H9 (cell line): ENCODE results near the gene CSF1R. TPM values are rescaled to one million over a fixed set of nuclear protein-coding genes. Genes with fewer than 3 reads are reported as not detected.

ENCODE experiments used
- DNase-seq: peaks from one replicate; pipeline ENCODE4 v3.0.0-alpha.2; 2017
- H2AFZ ChIP-seq: one replicate; pipeline ENCODE4 v1.6.1; 2013; ENCODE audit warnings: mild to moderate bottlenecking, low read length, control low read depth, moderate library complexity
- H2AK5ac ChIP-seq: 2 replicates; pipeline ENCODE4 v1.6.1; 2013; ENCODE audit warnings: low read length, control low read depth, mixed read lengths; ENCODE audit not compliant: insufficient read length
- H2BK120ac ChIP-seq: one replicate; pipeline ENCODE4 v1.6.1; 2013; ENCODE audit warnings: low read depth, mild to moderate bottlenecking, low read length, control low read depth, inconsistent platforms; ENCODE audit not compliant: poor library complexity, severe bottlenecking
- H2BK12ac ChIP-seq: 2 replicates; pipeline ENCODE4 v1.6.1; 2013; ENCODE audit warnings: low read length, control low read depth, mixed read lengths, low read depth; ENCODE audit not compliant: insufficient read length
- H2BK15ac ChIP-seq: 2 replicates; pipeline ENCODE4 v1.6.1; 2013; ENCODE audit warnings: low read depth, low read length, control low read depth
- H2BK20ac ChIP-seq: one replicate; pipeline ENCODE4 v1.6.1; 2013; ENCODE audit warnings: low read depth, mild to moderate bottlenecking, low read length, control low read depth, inconsistent platforms; ENCODE audit not compliant: poor library complexity, severe bottlenecking
- H2BK5ac ChIP-seq: 2 replicates; pipeline ENCODE4 v1.6.1; 2013; ENCODE audit warnings: low read length, control low read depth, mixed read lengths; ENCODE audit not compliant: insufficient read length
- H3K14ac ChIP-seq: 2 replicates; pipeline ENCODE4 v1.6.1; 2013; ENCODE audit warnings: low read length, control low read depth; ENCODE audit not compliant: insufficient read depth
- H3K18ac ChIP-seq: 2 replicates; pipeline ENCODE4 v1.6.1; 2013; ENCODE audit warnings: low read depth, mild to moderate bottlenecking, mixed read lengths, low read length, control low read depth; ENCODE audit not compliant: insufficient read length
- H3K23ac ChIP-seq: 2 replicates; pipeline ENCODE4 v1.6.1; 2013; ENCODE audit warnings: low read length, control low read depth, mixed read lengths, low read depth; ENCODE audit not compliant: insufficient read length
- H3K23me2 ChIP-seq: 2 replicates; pipeline ENCODE4 v1.6.1; 2013; ENCODE audit warnings: low read depth, mild to moderate bottlenecking, mixed read lengths, low read length, control low read depth; ENCODE audit not compliant: insufficient read length, poor library complexity, severe bottlenecking
- H3K27ac ChIP-seq: 2 replicates; pipeline ENCODE4 v1.5.1; 2013; ENCODE audit warnings: low read length, control low read depth, mixed read lengths, low read depth; ENCODE audit not compliant: insufficient read length
- H3K27me3 ChIP-seq: 2 replicates; pipeline ENCODE4 v1.6.1; 2013; ENCODE audit warnings: low read length, control low read depth, inconsistent platforms; ENCODE audit not compliant: insufficient read depth
- H3K4ac ChIP-seq: 2 replicates; pipeline ENCODE4 v1.6.1; 2013; ENCODE audit warnings: low read depth, mild to moderate bottlenecking, control low read depth, inconsistent platforms, low read length, moderate library complexity
- H3K4me1 ChIP-seq: 2 replicates; pipeline ENCODE4 v1.6.1; 2013; ENCODE audit warnings: low read length, control low read depth, inconsistent platforms; ENCODE audit not compliant: insufficient read depth
- H3K4me2 ChIP-seq: 2 replicates; pipeline ENCODE4 v1.6.1; 2013; ENCODE audit warnings: low read length, control low read depth, mixed read lengths; ENCODE audit not compliant: insufficient read length, insufficient read depth
- H3K56ac ChIP-seq: 2 replicates; pipeline ENCODE4 v1.6.1; 2013; ENCODE audit warnings: low read depth, mild to moderate bottlenecking, mixed read lengths, low read length, control low read depth; ENCODE audit not compliant: insufficient read length
- H3K79me1 ChIP-seq: 2 replicates; pipeline ENCODE4 v1.6.1; 2013; ENCODE audit warnings: low read depth, mild to moderate bottlenecking, moderate library complexity, low read length, control low read depth, inconsistent platforms; ENCODE audit not compliant: insufficient read depth, poor library complexity, severe bottlenecking
- H3K79me2 ChIP-seq: 2 replicates; pipeline ENCODE4 v1.6.1; 2013; ENCODE audit warnings: low read length, control low read depth, inconsistent platforms; ENCODE audit not compliant: insufficient read depth
- H3K9ac ChIP-seq: 2 replicates; pipeline ENCODE4 v1.6.1; 2013; ENCODE audit warnings: low read length, control low read depth, mixed read lengths; ENCODE audit not compliant: insufficient read length; ENCODE audit errors: extremely low read depth
- H3K9me3 ChIP-seq: one replicate; pipeline ENCODE4 v1.6.1; 2013; ENCODE audit warnings: low read depth, low read length, inconsistent platforms; ENCODE audit not compliant: control insufficient read depth
- H3T11ph ChIP-seq: one replicate; pipeline ENCODE4 v1.6.1; 2013; ENCODE audit warnings: mild to moderate bottlenecking, low read length, control low read depth, inconsistent platforms
- H4K20me1 ChIP-seq: one replicate; pipeline ENCODE4 v1.6.1; 2013; ENCODE audit not compliant: control insufficient read depth, insufficient read length, insufficient read depth
- H4K5ac ChIP-seq: 2 replicates; pipeline ENCODE4 v1.6.1; 2013; ENCODE audit warnings: low read depth, mild to moderate bottlenecking, mixed read lengths, low read length, control low read depth; ENCODE audit not compliant: insufficient read length
- H4K8ac ChIP-seq: replicated peaks from 2 replicates; pipeline ENCODE4 v1.6.1; 2013; ENCODE audit warnings: low read length, control low read depth, mixed read lengths, low read depth; ENCODE audit not compliant: insufficient read length
- H4K91ac ChIP-seq: 2 replicates; pipeline ENCODE4 v1.6.1; 2013; ENCODE audit warnings: low read depth, mild to moderate bottlenecking, moderate library complexity, mixed read lengths, low read length, control low read depth; ENCODE audit not compliant: insufficient read length
- H3K27ac Mint-ChIP-seq, 3 experiments: 2 replicates in 2 of 3; 3 replicates in 1 of 3; pipeline ENCODE4 v1.8.0; 2020 to 2021; ENCODE audit warnings: mixed read lengths in 3 of 3, mild to moderate bottlenecking in 1 of 3, moderate library complexity in 1 of 3
- H3K27me3 Mint-ChIP-seq: 2 replicates; pipeline ENCODE4 v1.8.0; 2021; ENCODE audit warnings: low read depth, mild to moderate bottlenecking, moderate library complexity, mixed read lengths
- H3K36me3 Mint-ChIP-seq, 3 experiments: 2 replicates in 2 of 3; 3 replicates in 1 of 3; pipeline ENCODE4 v1.8.0; 2020 to 2021; ENCODE audit warnings: low read depth in 3 of 3, mixed read lengths in 3 of 3; ENCODE audit not compliant: insufficient read depth in 1 of 3
- H3K4me1 Mint-ChIP-seq, 2 experiments: 2 replicates each; pipeline ENCODE4 v1.8.0; 2020; ENCODE audit warnings: mixed read lengths in 2 of 2
- H3K4me3 Mint-ChIP-seq, 2 experiments: 2 replicates in 1 of 2; 3 replicates in 1 of 2; pipeline ENCODE4 v1.8.0; 2020 to 2021; ENCODE audit warnings: mild to moderate bottlenecking in 2 of 2, mixed read lengths in 2 of 2, moderate library complexity in 1 of 2
- H3K9me3 Mint-ChIP-seq, 2 experiments: 2 replicates in 1 of 2; 3 replicates in 1 of 2; pipeline ENCODE4 v1.8.0; 2020; ENCODE audit warnings: mild to moderate bottlenecking in 2 of 2, mixed read lengths in 2 of 2, moderate library complexity in 1 of 2
- CTCF ChIP-seq: fragments of 200-600 bp; sonication (generic); conservative IDR thresholded peaks from 3 replicates; pipeline ENCODE4 v1.8.0; 2021; ENCODE audit warnings: antibody characterized with exemption, mild to moderate bottlenecking
- WGBS: extraction: QIAGEN DNeasy Blood & Tissue Kit; methylation state at CpG from one replicate; pipeline ENCODE4 v1.1.7; 2013; ENCODE audit warnings: missing lambda C conversion rate, low lambda C conversion rate, mixed read lengths; ENCODE audit not compliant: insufficient read length; ENCODE audit errors: extremely low coverage; 5-methylcytosine and 5-hydroxymethylcytosine counted together
- total RNA-seq: library from RNA; stranded (reverse); gene quantifications from 2 replicates; pipeline ENCODE4 v1.2.1, GENCODE V29; 2021

Gene CSF1R
- total RNA-seq, 1 experiment from 2014 or later, result 0.13 TPM

- Mint-ChIP-seq H3K36me3 (no peaks in the 10 kb centered on the region), H3K9me3 (no peaks in the 10 kb centered on the region), H3K27me3 (peaks cover 11% of the 10 kb centered on the region), H3K4me1 (peaks cover 21 to 31% of the 10 kb centered on the region in 2 experiments), H3K27ac (no peak overlapping the region), H3K4me3 (no peak overlapping the region)
- peak; percentile 68 for TF ChIP-seq CTCF
- H3K4ac ChIP-seq, result no peak overlapping the region
- H4K8ac ChIP-seq, result no peak overlapping the region
- H3K9ac ChIP-seq, result no peak overlapping the region
- no peak overlapping the region for H2BK20ac ChIP-seq
- peak; percentile 62 for DNase-seq
- H4K91ac ChIP-seq, result no peak overlapping the region
- H3K27me3 ChIP-seq, result no peaks in the 10 kb centered on the region
- no peak overlapping the region for H3K18ac ChIP-seq
- H3K9me3 ChIP-seq, result no peaks in the 10 kb centered on the region
- no peak overlapping the region for H2BK120ac ChIP-seq
- H3K4me2 ChIP-seq, result no peak overlapping the region
- no peak overlapping the region for H3K56ac ChIP-seq
- no peak overlapping the region for H2BK15ac ChIP-seq
- H4K5ac ChIP-seq, result no peak overlapping the region
- H3K79me2 ChIP-seq, result no peaks in the 10 kb centered on the region
- no peak overlapping the region for H2BK5ac ChIP-seq
- H2AFZ ChIP-seq, result no peak overlapping the region
- H2AK5ac ChIP-seq, result no peak overlapping the region
- no peaks in the 10 kb centered on the region for H3K4me1 ChIP-seq
- no peak overlapping the region for H3K27ac ChIP-seq
- no peaks in the 10 kb centered on the region for H3K23me2 ChIP-seq
- no peaks in the 10 kb centered on the region for H4K20me1 ChIP-seq
- no peak overlapping the region for H2BK12ac ChIP-seq
- no peak overlapping the region for H3T11ph ChIP-seq
- no CpG with 5 or more reads among the region's 5 CpGs for WGBS
- no peak overlapping the region for H3K14ac ChIP-seq
- no peak overlapping the region for H3K23ac ChIP-seq
- H3K79me1 ChIP-seq, result no peaks in the 10 kb centered on the region
Measured at GRCh38 chr5:150122158-150122510, 35.8 kb upstream of the CSF1R start.
